ENCODE results near the gene SCNN1A.
"Not testable (repeated sequence)": the region's sequence is repeated elsewhere in the genome, so short reads cannot be mapped to it uniquely, and the experiment has no call there.

Gene SCNN1A

DNA sequence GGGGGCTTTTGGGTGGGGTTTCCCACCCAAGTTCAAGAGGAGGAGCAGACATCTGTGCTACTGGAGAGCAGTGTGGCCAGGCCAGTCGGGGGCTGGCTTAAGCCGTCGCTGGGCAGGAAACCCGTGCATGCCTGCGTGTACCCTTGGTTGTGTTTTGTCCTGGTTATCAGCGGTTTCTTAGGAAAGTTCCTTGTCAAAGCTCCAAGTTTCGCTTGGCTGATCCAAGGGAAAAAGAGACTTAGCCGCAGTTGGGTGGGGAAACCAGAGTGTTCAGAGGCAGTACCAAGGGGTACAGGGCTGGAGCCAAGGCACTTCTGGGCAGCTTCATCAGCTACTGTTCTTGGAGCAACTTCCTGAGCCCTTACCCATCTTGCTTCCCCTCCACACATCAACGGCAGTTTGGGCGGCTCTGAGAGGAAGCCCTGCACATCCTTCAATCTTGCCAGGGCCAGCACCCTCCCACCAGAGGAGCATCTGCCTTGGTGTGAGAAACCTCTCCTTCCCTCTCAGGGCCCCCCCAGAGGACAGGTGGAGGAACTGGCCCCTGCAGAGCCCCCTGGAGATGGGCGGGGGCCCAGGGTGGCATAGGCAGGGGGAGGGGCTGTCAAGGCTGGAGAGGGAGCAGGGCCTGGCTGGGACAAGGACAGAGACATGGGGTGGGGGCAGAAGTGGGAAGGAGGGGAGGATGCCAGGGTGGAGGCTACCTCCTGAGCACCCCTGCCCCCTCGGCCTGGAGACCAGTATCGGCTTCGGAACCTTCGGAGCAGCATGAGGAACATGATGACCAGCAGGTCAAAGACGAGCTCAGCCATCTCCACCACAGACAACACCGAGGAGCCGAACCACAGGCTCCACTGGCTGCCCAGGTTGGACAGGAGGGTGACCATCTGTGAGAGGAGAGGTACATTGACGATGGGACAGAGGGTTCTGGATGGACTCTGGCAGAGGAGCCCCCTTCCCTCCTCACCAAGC, 27.7 kb downstream of the SCNN1A start:
- Histone ChIP-seq H3K27me3 (ENCODE audit: insufficient read depth, poor library complexity, severe bottlenecking) (no peaks in the 10 kb centered on the region), H3K9me3 (ENCODE audit: severe bottlenecking) (no peaks in the 10 kb centered on the region), H3K27ac (ENCODE audit: poor library complexity, severe bottlenecking) (no peak overlapping the region), H3K36me3 (ENCODE audit: low read depth) (peaks cover 59% of the 10 kb centered on the region), H3K4me3 (ENCODE audit: severe bottlenecking) (no peak overlapping the region), H3K4me1 (ENCODE audit: insufficient read depth, poor library complexity, severe bottlenecking) (peaks cover 26% of the 10 kb centered on the region)
- DNase-seq (ENCODE audit: low spot score) = no peak
- TF ChIP-seq, protein P1, sequence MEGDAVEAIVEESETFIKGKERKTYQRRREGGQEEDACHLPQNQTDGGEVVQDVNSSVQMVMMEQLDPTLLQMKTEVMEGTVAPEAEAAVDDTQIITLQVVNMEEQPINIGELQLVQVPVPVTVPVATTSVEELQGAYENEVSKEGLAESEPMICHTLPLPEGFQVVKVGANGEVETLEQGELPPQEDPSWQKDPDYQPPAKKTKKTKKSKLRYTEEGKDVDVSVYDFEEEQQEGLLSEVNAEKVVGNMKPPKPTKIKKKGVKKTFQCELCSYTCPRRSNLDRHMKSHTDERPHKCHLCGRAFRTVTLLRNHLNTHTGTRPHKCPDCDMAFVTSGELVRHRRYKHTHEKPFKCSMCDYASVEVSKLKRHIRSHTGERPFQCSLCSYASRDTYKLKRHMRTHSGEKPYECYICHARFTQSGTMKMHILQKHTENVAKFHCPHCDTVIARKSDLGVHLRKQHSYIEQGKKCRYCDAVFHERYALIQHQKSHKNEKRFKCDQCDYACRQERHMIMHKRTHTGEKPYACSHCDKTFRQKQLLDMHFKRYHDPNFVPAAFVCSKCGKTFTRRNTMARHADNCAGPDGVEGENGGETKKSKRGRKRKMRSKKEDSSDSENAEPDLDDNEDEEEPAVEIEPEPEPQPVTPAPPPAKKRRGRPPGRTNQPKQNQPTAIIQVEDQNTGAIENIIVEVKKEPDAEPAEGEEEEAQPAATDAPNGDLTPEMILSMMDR (IDR thresholded peaks at IDR 0.05; ENCODE audit: poor library complexity, severe bottlenecking) = no peak
- ATAC-seq (ENCODE audit: low read depth) = no peak

DNA sequence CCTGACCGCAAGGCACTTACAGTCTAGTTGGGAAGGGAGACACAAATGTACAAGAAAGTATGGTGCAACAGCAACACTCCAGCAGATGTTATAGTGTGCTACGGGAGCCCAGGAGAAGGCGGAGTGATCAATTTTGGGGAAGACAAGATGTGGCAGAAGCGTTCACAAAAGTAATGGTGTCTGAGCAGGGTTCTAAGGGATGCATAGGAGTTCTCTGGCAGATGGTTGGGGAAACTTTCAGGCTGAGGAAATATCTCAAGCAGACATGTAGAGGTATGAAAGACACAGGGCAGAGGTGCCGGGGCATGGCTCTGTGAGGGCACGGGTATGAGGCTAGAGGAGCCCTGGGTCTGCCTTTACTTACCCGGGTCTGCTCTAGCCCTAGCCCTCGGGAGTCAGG, 28.4 kb downstream of the SCNN1A start:
- TF ChIP-seq, protein P1 (IDR thresholded peaks at IDR 0.05; ENCODE audit: poor library complexity, severe bottlenecking) = no peak
- Histone ChIP-seq H3K4me3 (ENCODE audit: severe bottlenecking) (no peak overlapping the region), H3K36me3 (ENCODE audit: low read depth) (peaks cover 53% of the 10 kb centered on the region), H3K27me3 (ENCODE audit: insufficient read depth, poor library complexity, severe bottlenecking) (no peaks in the 10 kb centered on the region), H3K9me3 (ENCODE audit: severe bottlenecking) (no peaks in the 10 kb centered on the region), H3K27ac (ENCODE audit: poor library complexity, severe bottlenecking) (no peak overlapping the region), H3K4me1 (ENCODE audit: insufficient read depth, poor library complexity, severe bottlenecking) (peaks cover 33% of the 10 kb centered on the region)
- DNase-seq (ENCODE audit: low spot score) (no peak), ATAC-seq (ENCODE audit: low read depth) (no peak)

GRCh38 chr12:6346235-6346832, 29.0 kb downstream of the SCNN1A start:
- Histone ChIP-seq H3K27ac (ENCODE audit: poor library complexity, severe bottlenecking) (peak overlapping the region; percentile 97), H3K36me3 (ENCODE audit: low read depth) (peaks cover 47% of the 10 kb centered on the region), H3K27me3 (ENCODE audit: insufficient read depth, poor library complexity, severe bottlenecking) (no peaks in the 10 kb centered on the region), H3K4me1 (ENCODE audit: insufficient read depth, poor library complexity, severe bottlenecking) (peaks cover 33% of the 10 kb centered on the region), H3K9me3 (ENCODE audit: severe bottlenecking) (no peaks in the 10 kb centered on the region), H3K4me3 (ENCODE audit: severe bottlenecking) (no peak overlapping the region)
- DNase-seq (ENCODE audit: low spot score) = no peak
- ATAC-seq (ENCODE audit: low read depth) = no peak
- TF ChIP-seq, protein P1 (IDR thresholded peaks at IDR 0.05; ENCODE audit: poor library complexity, severe bottlenecking) = no peak

- Histone ChIP-seq H3K4me1 (ENCODE audit: insufficient read depth, poor library complexity, severe bottlenecking) (peaks cover 33% of the 10 kb centered on the region), H3K27ac (ENCODE audit: poor library complexity, severe bottlenecking) (peak overlapping the region; percentile 97), H3K36me3 (ENCODE audit: low read depth) (peaks cover 40% of the 10 kb centered on the region), H3K27me3 (ENCODE audit: insufficient read depth, poor library complexity, severe bottlenecking) (no peaks in the 10 kb centered on the region), H3K4me3 (ENCODE audit: severe bottlenecking) (no peak overlapping the region), H3K9me3 (ENCODE audit: severe bottlenecking) (no peaks in the 10 kb centered on the region)
- DNase-seq (ENCODE audit: low spot score) (no peak), ATAC-seq (ENCODE audit: low read depth) (peak; percentile 32)
- TF ChIP-seq, protein P1 (IDR thresholded peaks at IDR 0.05; ENCODE audit: poor library complexity, severe bottlenecking) = no peak
Measured at GRCh38 chr12:6345319-6346091, 29.9 kb downstream of the SCNN1A start.

- not testable (repeated sequence) for H3K4me3 ChIP-seq (ENCODE audit: severe bottlenecking); H3K27me3 ChIP-seq (ENCODE audit: insufficient read depth, poor library complexity, severe bottlenecking); DNase-seq (ENCODE audit: low spot score); H3K9me3 ChIP-seq (ENCODE audit: severe bottlenecking); ATAC-seq (ENCODE audit: low read depth)
- Histone ChIP-seq H3K27ac (ENCODE audit: poor library complexity, severe bottlenecking) (peak overlapping the region; percentile 97), H3K36me3 (ENCODE audit: low read depth) (peaks cover 40% of the 10 kb centered on the region), H3K4me1 (ENCODE audit: insufficient read depth, poor library complexity, severe bottlenecking) (peaks cover 41% of the 10 kb centered on the region)
Measured at GRCh38 chr12:6344101-6344660, 31.2 kb downstream of the SCNN1A start.

Measured in RWPE2 (cell line).